Stimulated activated CD8-positive, alpha-beta memory T cell treated with anti-CD3 and anti-CD28 coated beads, Interleukin-12 subunit alpha, Interleukin-12 subunit beta, amount 100 ng/mL, for 4 hours (primary cell): Measurements from ENCODE around the gene CLCN2.

Experiments used
- DNase-seq: peaks from one replicate; pipeline ENCODE4 v3.0.0-alpha.2; 2020; ENCODE audit warnings: low read depth

Gene CLCN2

DNA sequence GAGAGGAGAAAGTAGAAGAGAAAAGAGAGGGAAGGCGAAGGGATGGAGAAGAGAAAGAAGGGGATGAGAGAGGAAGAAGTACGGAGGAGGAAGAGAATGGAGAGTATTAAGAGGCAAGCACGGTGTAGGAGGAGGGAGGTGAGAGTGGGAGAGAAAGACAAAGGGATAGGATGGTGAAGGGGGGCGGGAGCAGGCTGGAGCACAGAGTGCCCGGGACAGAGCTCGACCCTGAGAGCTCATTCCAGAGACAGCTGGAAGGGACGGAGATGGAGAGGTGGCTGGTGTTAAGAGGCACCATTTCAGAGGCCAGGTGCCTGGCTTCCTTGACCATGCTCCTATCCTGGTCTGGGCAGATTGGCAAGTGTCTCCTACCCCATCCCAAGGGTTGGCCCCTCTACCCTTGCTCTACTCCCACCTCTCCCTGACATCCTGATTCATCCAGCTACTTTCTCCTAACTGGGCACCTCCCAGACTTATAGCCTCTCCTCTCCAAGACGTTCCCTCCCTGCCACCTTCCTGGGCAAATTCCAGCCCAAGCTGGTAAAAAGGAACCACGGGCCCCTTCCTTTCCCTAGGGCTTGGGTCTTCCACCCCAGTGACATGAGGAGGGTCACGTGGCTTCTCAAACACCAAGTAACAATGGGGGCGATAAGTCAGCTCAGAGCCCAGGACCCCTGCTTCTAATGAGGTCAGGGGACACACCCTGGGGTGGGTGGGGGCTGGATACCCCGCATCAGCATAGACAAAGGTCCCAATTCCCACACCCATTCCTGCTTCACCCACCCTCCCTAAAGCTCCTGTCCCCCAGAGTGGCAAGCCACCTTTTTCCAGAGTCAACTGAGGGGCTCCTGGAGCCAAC, 1.1 kb downstream of the CLCN2 start:
- no peak for DNase-seq

DNA sequence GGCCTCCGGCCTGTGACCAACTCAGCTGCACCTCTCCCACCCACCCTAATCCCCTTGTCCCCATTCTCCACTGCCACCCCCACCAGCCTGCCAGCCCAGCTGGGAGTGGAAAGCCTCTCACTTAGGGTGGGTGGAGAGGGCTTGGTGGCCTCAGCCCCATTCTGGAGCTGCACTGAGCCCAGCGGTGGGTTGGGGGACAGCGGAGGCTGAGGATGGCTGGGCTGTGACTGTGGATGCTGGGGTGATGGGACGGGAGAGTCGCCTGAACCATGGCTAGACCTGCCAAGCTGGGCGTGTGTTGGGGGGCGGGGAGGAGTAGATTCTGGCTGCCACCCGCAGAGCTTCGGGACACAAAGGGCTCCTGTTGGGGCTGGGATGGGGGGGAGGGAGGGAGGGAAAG, 1.8 kb downstream of the CLCN2 start:
- no peak for DNase-seq

DNA sequence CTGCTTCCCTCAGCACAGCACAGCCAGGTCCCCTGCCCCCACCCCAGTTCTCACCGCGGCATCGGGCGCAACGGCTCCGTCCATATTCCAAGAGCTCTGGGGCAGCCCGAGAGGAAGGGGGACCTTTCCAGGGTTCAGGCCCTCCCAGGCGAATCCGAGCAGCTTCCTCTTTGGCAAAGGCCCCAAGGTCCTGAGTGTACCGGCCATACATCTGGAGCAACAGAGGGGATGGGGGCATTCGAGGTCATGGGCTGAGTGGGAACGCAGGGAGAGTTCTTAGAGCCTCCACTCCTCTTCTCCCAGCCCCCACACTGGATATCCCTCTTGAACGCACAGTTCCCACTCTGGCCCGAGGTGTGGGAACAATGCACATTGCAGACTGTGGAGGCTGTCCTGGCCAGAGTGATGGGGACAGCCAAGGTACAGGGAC, 2.5 kb downstream of the CLCN2 start:
- no peak for DNase-seq

DNA sequence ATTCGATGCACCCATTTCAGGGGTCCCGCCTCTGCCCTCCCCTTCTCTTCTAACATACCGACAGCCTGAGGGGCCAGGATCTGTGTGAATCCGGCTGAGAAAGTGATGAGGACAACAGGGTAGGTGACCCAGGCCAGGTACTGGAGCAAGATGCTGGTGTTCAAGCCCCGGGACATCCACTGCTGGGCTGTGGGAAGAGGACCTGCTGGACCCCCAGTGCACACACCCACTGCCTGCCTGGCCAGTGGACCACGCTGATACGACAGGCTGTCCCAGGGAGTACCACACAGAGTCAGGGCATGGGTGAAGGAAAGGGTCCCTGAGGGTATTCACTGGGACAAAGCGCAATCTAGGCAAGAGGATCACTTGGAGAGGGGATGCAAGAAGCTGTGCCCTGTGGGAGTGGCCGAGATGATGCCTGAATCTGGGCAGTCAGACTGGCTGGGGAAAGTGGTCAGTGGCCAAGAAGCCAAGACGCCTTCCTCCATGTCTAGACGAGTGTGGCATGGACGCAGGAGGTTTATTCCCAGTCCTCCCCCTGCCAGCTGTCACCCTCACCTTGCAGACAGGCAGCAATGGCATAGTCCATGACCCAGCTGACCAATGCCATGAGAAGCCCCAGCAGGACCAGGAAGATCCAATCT, 3.2 kb downstream of the CLCN2 start:
- DNase-seq, result no peak

DNA sequence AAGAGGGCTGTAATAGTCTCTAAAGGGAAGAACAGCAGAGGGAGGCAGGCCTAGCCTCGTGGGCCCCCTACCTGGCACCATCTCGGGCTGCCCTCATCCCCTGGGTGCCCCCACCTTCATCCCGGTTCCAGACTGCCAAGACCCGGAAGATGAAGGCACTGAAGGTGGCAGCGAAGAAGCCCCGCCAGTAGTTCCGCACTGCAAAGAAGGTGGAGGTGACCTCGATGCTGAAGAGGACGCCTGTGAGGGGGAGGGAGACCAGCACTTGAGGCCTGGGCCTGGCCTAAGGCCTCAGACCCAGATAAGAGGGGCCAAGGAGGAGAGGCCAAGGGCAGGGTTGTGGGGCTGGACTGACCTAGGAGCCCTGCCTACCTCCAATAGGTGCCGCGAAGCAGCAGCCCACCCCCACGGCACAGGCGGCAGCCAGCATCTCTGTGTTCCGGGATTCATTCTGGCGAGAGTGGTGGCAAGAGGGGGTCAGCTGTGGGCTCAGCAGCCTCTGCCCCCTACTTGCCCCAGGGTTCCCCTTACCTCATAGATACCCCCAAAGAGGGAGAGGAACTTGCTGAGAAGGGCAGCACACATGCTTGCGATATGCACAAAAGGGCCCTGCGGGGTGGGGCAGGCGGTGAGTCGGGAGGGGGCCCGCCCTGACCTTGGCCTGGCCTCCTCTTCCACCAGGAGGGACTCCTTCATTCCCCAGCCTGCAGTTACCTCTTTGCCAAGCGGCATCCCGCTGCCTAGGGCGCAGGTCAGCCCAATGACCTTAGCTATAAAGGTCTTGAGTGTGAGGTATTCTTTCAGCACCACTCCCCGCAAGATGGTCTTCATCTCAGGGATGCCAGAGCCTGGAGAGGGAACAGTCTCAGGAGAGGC, 3.9 kb downstream of the CLCN2 start:
- DNase-seq, result no peak

DNA sequence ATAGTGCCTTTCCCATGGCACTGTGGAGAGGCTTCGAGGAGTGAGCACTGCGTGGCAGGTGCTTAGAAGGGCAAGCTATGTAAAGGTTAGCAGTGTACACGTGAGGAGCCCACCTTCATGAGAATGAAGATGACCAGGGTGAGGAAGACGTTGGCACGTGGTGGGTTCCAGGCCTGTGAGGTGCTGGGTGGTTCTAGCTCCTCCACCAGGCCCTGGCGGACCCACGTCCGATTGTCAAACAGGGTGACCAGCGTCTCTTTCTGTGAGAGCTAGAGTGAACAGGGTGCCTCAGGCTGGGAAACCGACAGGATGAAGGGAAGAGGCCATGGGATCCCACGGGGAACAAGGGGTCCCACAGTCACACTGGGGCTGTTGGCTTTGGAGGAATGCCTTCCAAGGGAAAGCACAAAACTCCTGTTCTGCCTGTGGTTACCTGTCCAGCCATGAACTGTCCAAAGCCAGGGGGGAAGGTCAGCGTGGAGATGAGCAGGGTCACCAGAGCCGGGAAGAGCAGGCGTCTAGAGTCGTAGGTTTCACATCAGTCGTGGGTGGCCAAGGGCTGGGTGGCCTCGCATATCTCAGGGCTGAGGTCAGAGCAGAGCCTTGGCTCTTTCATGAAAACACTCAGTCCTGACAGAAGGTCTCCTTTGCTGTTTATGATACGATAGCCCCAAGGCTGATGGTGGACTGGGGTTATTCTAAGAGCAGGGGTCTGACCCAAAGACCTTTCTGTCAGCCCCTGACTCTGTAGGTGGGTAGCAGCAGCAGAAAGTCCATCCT, 6.0 kb downstream of the CLCN2 start:
- DNase-seq, result no peak

DNA sequence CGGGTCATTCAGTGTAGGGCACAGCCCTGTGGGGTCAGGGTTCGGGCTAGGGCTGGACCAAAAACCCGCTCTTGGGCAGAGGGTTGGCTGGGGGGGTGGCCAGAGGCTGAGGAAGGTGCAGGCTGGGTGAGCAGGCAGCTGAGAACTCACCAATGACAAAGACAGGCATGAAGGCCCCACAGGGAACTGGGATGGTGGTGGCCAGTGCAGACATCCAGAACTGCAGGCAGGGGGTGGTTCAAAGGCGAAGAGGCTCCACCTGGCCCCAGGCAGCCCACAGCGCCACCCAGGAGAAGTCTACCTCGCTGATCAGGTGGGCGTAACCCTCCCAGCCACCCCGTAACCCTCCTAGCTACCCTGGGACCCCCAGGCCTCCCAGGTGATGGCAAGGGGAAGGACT, 6.7 kb downstream of the CLCN2 start:
- DNase-seq, result no peak

DNA sequence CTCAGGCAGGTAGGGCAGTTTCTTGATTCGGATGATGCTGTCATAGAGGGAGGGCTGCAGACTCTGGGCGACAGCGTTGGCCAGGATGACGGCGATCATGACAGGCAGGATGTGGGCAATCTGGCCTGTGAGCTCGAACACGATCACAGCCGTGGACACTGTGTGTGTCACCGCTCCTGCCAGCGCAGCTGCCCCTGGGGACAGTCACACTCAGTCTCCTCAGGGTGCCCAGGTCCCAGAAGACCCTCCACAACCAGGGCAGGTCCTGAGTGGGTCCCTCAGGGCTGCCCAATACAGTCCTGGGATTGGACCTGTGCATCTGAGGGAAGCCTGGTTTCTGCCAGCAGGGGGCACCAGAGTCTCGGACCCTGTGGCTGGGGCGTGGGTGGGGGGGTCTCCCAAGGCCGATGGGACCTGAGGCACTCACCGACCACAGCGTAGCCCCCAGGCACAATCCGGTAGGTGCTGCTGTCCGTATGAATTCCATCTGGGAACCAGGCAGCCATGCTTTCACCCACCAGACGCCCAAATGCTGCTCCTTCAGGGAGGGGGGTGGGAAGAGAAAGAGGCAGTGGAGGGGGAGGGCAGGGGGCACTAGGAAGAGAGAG, 7.2 kb downstream of the CLCN2 start:
- DNase-seq, result no peak

DNA sequence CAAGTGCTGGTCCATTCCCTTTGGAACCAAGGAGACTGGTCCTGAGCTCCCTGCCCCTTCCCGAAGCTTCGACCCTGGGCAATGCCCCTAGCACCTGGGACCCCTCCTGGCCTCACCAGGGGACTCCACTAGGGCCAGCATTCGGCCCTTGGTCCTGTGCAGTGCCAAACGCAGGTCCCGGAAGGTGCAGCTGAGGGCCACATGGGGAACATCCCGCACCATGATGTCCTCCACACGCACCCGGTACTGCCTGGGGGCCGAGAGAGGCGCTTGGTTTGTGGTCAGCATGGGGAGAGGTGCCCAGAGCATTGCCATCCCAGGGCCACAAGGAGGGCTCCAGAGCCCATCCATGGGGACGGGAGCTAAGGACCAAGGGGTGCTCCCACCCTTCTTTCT, 7.9 kb downstream of the CLCN2 start:
- DNase-seq, result no peak

DNA sequence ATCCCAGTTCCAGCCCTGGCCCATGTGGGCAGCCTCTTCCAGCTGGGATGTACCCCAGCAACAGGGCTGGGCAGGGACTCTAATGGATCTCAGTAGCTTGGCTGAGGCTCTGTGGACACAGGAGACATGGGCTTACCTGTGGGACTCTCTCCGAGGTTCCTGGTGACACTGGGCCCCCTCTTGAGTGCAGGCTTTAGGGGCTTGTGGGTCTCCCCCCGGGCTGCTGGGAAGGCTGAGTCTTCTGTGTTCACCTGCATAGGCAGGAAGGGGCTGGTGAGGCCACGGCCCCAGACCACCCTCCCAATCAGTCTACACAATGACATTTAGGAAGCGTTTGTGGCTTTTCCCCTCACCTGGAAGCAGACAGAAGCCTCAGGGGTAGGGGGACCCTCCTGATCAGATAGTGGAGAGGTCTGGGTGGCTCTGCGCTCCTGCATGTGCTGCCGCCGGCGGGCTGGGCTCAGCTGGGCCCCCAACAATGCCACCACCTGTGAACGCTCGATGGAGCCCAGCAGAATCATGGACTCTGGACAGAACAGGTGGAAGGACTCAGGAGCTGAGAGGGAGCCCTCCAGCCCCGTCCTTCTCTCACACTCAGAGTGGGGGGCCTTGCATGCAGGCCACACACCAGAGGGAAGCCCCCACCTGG, 8.4 kb downstream of the CLCN2 start:
- no peak for DNase-seq

DNA sequence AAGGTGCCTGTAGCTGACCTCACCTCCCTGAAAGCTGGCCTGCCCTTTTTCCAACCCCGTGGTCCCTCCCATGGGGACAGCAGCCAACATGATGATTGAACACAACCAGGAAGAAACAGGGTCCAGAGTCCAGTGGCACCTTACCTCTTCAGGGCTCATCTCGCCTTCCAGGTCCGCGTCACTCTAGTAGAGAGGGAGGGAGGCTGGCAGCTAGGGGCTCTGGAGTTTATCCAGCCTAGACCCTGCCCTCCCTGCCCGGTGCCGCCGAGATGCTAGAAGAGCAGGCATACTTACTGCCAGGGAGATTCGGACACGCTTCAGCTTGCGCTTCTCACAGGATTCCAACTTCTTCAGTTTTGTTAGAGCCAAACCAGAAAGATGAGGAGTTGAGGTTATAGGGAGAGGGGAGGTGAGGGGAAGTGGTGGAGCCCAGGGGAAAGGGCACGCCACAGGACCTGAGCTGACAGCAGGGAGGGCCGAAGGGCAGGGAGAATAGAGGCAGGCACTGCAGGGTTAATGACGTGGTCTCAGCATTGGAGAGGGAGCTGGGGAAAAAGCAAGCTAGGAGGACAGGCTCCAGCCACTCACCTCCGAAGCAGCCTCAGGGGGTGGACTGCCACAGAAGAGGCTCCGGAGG, 9.1 kb downstream of the CLCN2 start:
- DNase-seq, result no peak

DNA sequence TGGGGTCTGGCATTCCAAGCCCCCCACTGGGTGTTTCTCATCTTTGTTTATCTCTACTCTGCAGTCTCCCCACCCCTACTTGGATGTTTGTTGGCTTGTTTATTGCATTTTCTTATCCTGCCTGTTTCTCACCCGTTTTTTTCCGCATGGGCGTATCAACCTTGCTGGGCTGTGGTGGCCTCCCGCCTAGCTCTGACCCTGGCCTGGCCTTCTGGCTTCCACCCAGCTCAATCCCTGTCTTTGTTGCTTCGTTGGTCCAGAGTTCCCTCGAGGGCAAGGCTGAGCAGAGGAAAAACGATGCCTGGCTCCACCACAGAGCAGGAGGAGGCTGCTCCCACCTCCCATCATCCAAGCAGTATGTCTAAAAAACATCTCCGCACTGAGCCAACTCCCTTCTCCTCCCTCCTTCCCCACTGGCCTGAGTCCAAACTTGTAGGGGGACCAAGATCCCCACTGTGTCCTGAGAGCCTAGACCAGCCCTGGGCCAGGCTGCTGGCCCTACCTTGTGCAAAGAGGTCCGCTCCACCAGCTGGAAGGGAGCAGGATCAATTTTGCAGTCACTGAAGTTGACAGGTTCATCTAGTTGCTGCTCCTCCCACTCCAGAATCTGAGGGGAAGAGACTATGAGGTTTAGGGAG, 9.8 kb downstream of the CLCN2 start:
- no peak for DNase-seq

DNA sequence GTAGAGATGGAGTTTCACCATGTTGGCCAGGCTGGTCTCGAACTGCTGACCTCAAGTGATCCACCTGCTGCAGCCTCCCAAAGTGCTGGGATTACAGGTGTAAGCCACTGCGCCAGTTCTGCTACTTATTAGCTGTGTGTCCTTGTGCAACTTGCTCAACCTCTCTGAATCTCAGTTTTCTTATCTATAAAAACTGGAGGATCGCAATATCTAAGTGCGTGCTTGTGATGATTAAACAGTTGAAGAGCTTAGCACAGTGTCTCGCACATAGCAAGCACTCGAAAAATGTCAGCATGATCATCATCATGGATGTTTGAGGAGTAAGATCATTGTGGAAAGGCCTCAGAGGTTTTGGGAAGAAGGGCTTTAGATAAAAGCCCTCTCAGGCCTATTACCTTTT, 10.8 kb downstream of the CLCN2 start:
- no peak for DNase-seq

DNA sequence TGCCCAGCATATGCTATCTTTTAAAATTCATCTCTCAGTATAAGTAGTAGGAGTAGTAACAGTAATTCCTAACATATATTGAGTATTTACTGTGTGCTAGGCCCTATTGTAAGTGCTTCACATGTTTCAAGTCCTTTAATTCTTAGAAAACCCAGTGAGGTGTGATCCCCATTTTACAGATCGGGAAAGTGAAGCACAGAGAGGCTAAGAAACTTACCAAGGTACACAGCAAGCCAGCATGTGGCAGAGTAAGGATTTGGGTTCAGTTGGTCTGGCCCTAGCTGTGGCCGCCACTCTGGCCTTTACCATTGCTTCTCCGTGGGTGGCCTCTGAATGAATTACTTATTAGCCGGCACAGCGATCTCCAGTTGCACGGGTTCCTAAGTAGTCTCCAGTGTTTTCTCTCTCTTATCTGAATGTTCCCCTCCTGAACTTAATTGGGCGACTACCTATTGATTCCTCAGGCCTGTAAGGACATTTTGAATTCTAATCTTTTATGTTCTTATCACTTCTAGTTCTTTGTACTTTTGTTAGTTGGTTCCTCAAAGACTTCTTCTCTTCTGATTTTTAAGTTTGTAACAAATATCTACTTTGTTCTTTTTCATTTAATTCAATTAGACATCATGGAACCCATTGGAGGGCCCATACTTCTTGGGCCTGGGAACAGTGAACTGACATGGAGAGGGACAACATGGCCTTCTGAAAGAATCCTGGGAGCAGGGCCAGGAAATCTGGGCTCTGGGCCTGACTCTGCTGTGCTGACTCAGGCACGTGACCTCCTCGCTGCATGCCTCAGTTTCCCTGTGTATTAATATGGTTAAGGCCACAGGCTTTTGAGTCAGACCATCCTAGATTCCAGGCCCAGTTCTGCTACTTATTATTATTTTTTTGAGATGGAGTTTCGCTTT, 11.6 kb downstream of the CLCN2 start:
- DNase-seq, result no peak

DNA sequence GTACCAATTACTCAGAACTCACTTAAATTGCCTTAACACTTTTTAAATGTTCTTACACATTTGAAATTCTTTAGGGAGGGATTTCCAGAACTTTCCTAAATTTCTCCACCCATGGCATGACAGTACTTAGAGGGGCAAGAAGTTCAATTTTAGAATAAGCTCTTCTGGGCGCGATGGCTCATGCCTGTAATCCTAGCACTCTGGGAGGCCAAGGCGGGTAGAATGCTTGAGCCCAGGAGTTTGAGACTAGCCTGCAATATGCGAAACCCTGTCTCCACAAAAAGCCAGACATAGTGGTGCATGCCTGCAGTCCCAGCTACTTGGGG, 13.4 kb downstream of the CLCN2 start:
- DNase-seq, result no peak

DNA sequence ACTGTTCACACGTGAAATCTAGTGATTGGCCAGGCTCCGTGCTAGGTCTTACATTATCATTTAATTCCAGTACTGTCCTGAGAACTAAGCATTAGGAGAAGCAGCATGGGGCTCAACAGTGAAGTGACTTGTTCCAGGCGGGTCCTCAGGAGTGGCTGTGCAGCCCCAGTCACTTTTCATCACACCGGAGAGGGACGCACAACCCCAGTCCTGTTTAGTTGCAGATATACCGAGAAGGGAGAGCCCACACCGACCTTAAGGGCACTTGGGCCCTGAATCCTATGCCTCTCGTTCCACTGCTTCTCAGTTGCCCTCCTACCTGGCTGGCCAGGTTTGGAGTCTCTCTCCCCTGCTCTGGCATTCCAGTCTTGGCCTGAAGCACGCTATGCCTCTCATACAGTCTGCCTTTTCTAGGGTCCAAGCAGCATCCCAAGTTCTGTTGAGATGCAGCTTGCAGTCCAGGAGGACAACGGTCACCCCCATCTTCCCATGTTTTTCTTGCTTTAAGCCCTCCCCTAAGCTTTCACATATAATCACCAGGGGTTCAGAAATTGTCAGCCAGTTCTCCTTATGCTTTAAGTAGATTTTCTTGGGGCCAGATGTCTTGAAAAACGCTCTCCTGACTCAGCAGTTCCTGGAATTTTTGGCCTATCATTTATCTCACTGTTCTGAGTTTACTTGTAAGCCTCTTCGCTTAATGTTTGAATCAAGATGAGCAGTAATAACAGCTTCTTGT, 13.9 kb downstream of the CLCN2 start:
- DNase-seq, result no peak

DNA sequence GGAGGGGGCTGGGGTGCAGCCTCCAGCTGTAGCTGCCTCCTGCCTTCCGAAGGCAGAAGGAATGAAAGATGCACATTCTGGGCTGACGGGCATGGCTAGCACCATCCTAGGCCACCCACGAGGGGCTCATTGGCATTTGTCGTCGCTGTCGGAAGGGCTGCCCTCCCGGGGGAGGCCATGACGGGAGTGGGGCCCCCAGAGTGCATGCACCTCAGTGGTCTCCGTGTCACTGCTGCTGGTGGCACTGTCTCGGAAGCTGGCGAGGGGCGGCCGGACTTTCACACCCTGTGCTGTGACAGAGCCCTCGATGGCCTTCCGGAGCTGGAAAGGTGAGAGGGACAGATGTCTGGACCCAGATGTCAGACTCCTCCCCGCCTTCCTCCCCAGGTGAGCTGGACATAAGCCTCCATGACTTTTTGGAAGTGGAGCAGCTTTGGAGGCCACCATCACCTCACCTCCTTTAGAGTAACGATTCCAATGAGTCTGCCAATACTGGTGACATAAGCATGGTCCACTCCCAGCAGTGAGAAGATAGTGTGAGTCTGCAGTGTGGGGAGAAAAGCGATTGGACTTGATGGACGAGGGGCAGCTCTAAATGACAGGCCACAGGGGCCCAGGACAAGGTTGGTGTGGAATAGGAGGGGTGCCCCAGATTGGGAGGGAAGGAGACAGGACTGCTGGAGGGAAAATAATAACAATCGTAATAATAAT, 14.8 kb downstream of the CLCN2 start:
- no peak for DNase-seq
